Left lung (tissue), 10 donors: ENCODE measurements around the gene RENBP. TPM values are rescaled to one million over a fixed set of nuclear protein-coding genes. Genes with fewer than 3 reads are reported as not detected.
A peak's percentile ranks its signal among the peaks of the same experiment; 100 is the strongest.

Experiments
- ATAC-seq: fragments of 200-7000 bp; cut with Tn5 transposase; one replicate; pipeline ENCODE4 v1.9.1; 2020; ENCODE audit warnings: moderate library complexity
- DNase-seq, 4 donors: peaks; one replicate each; pipeline ENCODE4 v3.0.0-alpha.2; 2013 to 2020
- H3K27ac ChIP-seq, 2 donors: fragments of 200-600 bp; sonication (generic) in 1 of 2; one replicate each; pipeline versions ENCODE4 v1.5.0 to v1.8.0; 2020 to 2021
- H3K27me3 ChIP-seq, 2 donors: fragments of 200-600 bp; sonication (generic) in 1 of 2; one replicate each; pipeline versions ENCODE4 v1.5.0 to v1.8.0; 2020 to 2021
- H3K36me3 ChIP-seq, 2 donors: fragments of 200-600 bp; sonication (generic) in 1 of 2; one replicate each; pipeline versions ENCODE4 v1.5.0 to v1.8.0; 2020 to 2021
- H3K4me1 ChIP-seq, 2 donors: fragments of 200-600 bp; one replicate each; pipeline ENCODE4 v1.8.0; 2021
- H3K4me3 ChIP-seq, 2 donors: fragments of 200-600 bp; sonication (generic) in 1 of 2; one replicate each; pipeline versions ENCODE4 v1.5.0 to v1.8.0; 2020 to 2021; ENCODE audit warnings: mild to moderate bottlenecking in 1 of 2
- H3K9me3 ChIP-seq, 2 donors: fragments of 200-600 bp; sonication (generic) in 1 of 2; one replicate each; pipeline versions ENCODE4 v1.5.0 to v1.8.0; 2020 to 2021
- intact Hi-C, 2 donors: fragments of 100-400 bp; cut with DNase I; formaldehyde crosslinking; loops; one replicate each; pipeline versions ENCODE4 v1.11.2 to v1.14.2; 2022
- microRNA-seq, 2 donors: library from miRNA; unstranded; fragments of <30 nt; microRNA quantifications; one replicate each; pipeline ENCODE4, GENCODE V29; 2019
- polyA plus RNA-seq, 6 donors: library from polyadenylated mRNA; unstranded; fragments of 120-200 nt; gene quantifications; one replicate each; pipeline ENCODE4 v1.2.1, GENCODE V29; 2013; ENCODE audit not compliant: insufficient read length in 6 of 6
- total RNA-seq, 2 donors: library from RNA; stranded (reverse); fragmentation: NEBNext Ultra II Directional; extraction: Animal tissue kit (Norgen Biotek cat#: 25700); gene quantifications; one replicate each; pipeline ENCODE4 v1.2.1, GENCODE V29; 2021
- TF ChIP-seq, protein P1 (sequence below), 2 donors: fragments of 200-600 bp; sonication (generic) in 1 of 2; IDR thresholded peaks; one replicate each; pipeline versions ENCODE4 v1.5.0 to v1.8.0; 2021; ENCODE audit warnings: antibody characterized with exemption in 2 of 2
- donor health status: DM: no; HTN: yes; CAD: no.
- donor health status: DM: no; HTN: no; CAD: no.

The RENBP gene
- total and polyA plus RNA-seq, 8 donors, result 5.2 to 62.1 (median 6.7) TPM

DNA sequence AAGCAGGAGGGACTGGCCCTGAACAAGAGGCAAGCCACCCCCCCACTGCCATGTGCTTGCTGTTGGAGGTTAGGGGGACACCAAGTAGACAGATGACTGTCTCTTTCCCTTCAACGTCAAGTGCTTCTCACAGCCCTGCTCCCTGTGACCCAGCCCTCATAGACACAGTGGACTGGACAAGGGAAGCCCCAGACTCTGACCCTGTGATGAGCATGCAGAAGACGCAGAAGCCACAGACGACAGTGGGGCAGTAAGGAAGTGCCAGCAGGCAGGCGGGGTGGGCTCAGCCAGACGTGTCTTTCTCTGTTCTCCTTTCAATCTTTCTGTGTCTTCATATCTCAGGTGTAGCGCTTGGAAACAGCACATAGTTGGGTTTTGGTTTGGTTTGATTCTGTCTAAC lies 56.1 kb downstream of the RENBP start:
- intact Hi-C loops, result no loop called here
- Histone ChIP-seq H3K4me1 (peaks cover 0 to 3% of the 10 kb centered on the region in 2 donors), H3K36me3 (no peaks in the 10 kb centered on the region), H3K9me3 (no peaks in the 10 kb centered on the region), H3K27ac (no peak overlapping the region), H3K27me3 (peaks cover 48 to 49% of the 10 kb centered on the region in 2 donors), H3K4me3 (no peak overlapping the region)
- ATAC-seq (no peak), DNase-seq (no peak)
- TF ChIP-seq, protein P1, sequence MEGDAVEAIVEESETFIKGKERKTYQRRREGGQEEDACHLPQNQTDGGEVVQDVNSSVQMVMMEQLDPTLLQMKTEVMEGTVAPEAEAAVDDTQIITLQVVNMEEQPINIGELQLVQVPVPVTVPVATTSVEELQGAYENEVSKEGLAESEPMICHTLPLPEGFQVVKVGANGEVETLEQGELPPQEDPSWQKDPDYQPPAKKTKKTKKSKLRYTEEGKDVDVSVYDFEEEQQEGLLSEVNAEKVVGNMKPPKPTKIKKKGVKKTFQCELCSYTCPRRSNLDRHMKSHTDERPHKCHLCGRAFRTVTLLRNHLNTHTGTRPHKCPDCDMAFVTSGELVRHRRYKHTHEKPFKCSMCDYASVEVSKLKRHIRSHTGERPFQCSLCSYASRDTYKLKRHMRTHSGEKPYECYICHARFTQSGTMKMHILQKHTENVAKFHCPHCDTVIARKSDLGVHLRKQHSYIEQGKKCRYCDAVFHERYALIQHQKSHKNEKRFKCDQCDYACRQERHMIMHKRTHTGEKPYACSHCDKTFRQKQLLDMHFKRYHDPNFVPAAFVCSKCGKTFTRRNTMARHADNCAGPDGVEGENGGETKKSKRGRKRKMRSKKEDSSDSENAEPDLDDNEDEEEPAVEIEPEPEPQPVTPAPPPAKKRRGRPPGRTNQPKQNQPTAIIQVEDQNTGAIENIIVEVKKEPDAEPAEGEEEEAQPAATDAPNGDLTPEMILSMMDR (IDR thresholded peaks at IDR 0.05), result no peak

DNA sequence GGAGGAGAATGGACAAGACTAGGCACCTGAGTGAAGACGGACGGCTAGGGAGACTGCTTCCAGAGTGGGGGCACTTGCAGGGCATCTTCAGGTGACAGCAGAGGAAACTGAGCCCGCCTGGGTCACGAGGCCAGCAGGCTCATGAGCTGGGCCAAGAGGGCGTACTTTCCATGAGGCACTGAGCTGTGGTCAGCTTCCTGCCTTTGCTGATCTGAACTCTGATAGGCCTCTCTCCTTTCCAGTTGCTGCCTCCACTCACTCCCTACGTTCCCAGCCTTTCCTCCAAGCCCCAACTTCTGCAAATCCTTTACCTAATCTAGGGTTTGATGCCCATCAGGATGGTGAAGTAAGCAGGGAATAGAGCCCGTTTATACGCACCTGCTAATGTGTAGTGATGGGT lies 57.1 kb downstream of the RENBP start:
- intact Hi-C loops, result no loop called here

GRCh38 chrX:153886915-153887314 lies 57.5 kb downstream of the RENBP start:
- intact Hi-C loops, result no loop called here
- H3K36me3 ChIP-seq, result no peaks in the 10 kb centered on the region
- ATAC-seq (no peak), DNase-seq (no peak)
- H3K27me3 ChIP-seq, result peaks cover 62 to 63% of the 10 kb centered on the region in 2 donors
- H3K4me1 ChIP-seq, result peaks cover 0 to 3% of the 10 kb centered on the region in 2 donors
- TF ChIP-seq, protein P1 (IDR thresholded peaks at IDR 0.05), result no peak
- no peak overlapping the region for H3K4me3 ChIP-seq
- no peak overlapping the region for H3K27ac ChIP-seq
- no peaks in the 10 kb centered on the region for H3K9me3 ChIP-seq

More for the DNA sequence above, 57.1 kb downstream of the RENBP start:
- no peaks in the 10 kb centered on the region for H3K36me3 ChIP-seq
- no peak for DNase-seq
- no peak overlapping the region for H3K4me3 ChIP-seq
- peaks cover 58 to 59% of the 10 kb centered on the region in 2 donors for H3K27me3 ChIP-seq
- no peak overlapping the region for H3K27ac ChIP-seq
- ATAC-seq, result no peak
- H3K9me3 ChIP-seq, result no peaks in the 10 kb centered on the region
- TF ChIP-seq, protein P1 (IDR thresholded peaks at IDR 0.05), result no peak
- peaks cover 0 to 3% of the 10 kb centered on the region in 2 donors for H3K4me1 ChIP-seq

DNA sequence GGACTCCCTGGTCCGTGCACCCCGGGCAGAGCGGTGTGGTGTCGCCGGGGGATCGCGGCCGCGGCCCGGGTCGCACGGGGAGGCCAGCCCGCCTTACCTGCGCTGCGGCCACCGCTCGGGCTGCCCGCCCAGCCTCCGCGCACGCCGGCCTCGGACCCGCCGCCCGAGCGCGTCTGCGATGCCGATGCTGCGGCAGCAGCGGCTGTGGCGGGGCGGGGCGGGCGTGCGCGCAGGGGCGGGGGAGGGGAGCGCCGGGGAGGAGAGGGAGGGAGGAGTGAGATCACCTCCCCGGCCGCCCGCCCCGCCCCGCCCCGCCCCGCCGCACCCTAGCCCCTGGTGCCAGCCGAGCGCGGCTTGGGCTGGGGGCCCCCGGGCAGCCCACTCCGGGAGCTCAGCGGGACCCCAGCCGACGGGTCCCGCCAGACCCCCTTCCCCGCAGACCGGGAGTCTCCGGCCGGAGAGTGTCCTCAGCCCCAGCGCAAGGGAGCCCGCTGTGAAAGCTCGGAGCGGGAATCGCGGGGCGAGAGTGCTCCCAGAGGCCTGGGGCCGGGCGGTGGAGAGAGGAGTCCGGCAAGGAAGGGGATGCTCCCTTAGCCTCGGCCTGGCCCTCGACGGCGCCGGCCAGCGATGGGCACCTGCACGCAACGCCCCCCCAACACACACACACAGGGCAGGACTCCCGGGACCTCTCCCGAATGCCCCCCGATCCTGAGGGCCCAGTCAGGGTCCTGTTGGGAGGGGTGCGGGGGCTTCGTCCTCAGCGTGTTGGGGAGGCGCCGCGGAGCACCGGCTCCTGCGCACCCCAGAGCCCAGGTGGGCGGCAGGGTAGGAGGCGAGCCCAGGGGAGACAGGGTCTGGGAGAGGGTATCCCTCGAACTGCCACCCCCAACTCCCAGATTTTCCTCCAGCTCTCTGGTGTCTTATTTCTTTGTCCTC lies 58.2 kb downstream of the RENBP start, which contains the start of gene L1CAM:
Gene L1CAM, minus strand, starts transcription at position 206 of the 936 bp plus-strand sequence. CDS start 10,337 bp downstream, outside the sequence.
- H3K27me3 ChIP-seq, result peaks cover 68% of the 10 kb centered on the region in 2 donors
- intact Hi-C loops, result no loop called here
- TF ChIP-seq, protein P1 (IDR thresholded peaks at IDR 0.05), result no peak

More for the DNA sequence above, 58.2 kb downstream of the RENBP start, which contains the start of gene L1CAM:
- H3K36me3 ChIP-seq, result no peaks in the 10 kb centered on the region
- DNase-seq (no peak), ATAC-seq (peak; percentile 34)
- no peaks in the 10 kb centered on the region for H3K9me3 ChIP-seq
- no peak within 1 kb of the TSS for H3K27ac ChIP-seq
- no peak within 1 kb of the TSS for H3K4me3 ChIP-seq
- peaks cover 0 to 3% of the 10 kb centered on the region in 2 donors for H3K4me1 ChIP-seq

Small RNAs within 50 kb of the gene (microRNA-seq; reads per million reads assigned to microRNA genes)
- gene MIR3202-1 (0 reads per million in 2 donors), gene MIR3202-2 (0 reads per million in 2 donors)

Other genes starting within 250 kb of the RENBP start
- 100 to 1,000 TPM; 218 to 243 TPM for gene BCAP31, start 220.3 kb downstream of the RENBP start, total RNA-seq
- 100 to 1,000 TPM; 126 to 145 (median 137) TPM for gene BCAP31, start 220.3 kb downstream of the RENBP start, polyA plus RNA-seq
- gene ABCD1, start 219.8 kb downstream of the RENBP start, total RNA-seq, result 10 to 100 TPM; 14.2 to 18.5 TPM
- 10 to 100 TPM in 2 of 6 donors, 1 to 10 TPM in 4; 6.5 to 10.6 (median 9.8) TPM for gene ABCD1, start 219.8 kb downstream of the RENBP start, polyA plus RNA-seq
- gene PLXNB3, start 180.4 kb downstream of the RENBP start, total RNA-seq, result 1 to 10 TPM; 3.0 to 3.9 TPM
- gene PLXNB3, start 180.4 kb downstream of the RENBP start, polyA plus RNA-seq, result 1 to 10 TPM; 2.7 to 5.2 (median 3.7) TPM
- under 1 TPM; 0.55 to 0.60 TPM for gene SRPK3, start 163.6 kb downstream of the RENBP start, total RNA-seq
- 1 to 10 TPM in 4 of 6 donors, under 1 TPM in 2; 0.70 to 1.7 (median 1.3) TPM for gene SRPK3, start 163.6 kb downstream of the RENBP start, polyA plus RNA-seq
- 10 to 100 TPM; 42.4 to 52.9 TPM for gene IDH3G, start 150.3 kb downstream of the RENBP start, total RNA-seq
- gene IDH3G, start 150.3 kb downstream of the RENBP start, polyA plus RNA-seq, result 10 to 100 TPM; 54.2 to 72.3 (median 55.6) TPM
- gene SSR4, start 150.0 kb downstream of the RENBP start, total RNA-seq, result 100 to 1,000 TPM; 295 to 327 TPM
- gene SSR4, start 150.0 kb downstream of the RENBP start, polyA plus RNA-seq, result 100 to 1,000 TPM; 153 to 187 (median 173) TPM
- 1 to 10 TPM; 2.3 to 3.5 TPM for gene PDZD4, start 114.1 kb downstream of the RENBP start, total RNA-seq
- 10 to 100 TPM in 5 of 6 donors, 1 to 10 TPM in 1; 8.3 to 13.7 (median 10.9) TPM for gene PDZD4, start 114.1 kb downstream of the RENBP start, polyA plus RNA-seq
- under 1 TPM; 0.55 to 0.86 TPM for gene L1CAM, start 58.5 kb downstream of the RENBP start, total RNA-seq
- gene L1CAM, start 58.5 kb downstream of the RENBP start, polyA plus RNA-seq, result under 1 TPM; 0.27 to 0.65 (median 0.49) TPM
- 1 to 10 TPM in 1 of 2 donors, under 1 TPM in 1; 0.87 to 1.3 TPM for gene AVPR2, start 40.0 kb downstream of the RENBP start, total RNA-seq
- under 1 TPM; 0.52 to 0.86 (median 0.82) TPM for gene AVPR2, start 40.0 kb downstream of the RENBP start, polyA plus RNA-seq
- 10 to 100 TPM; 35.6 to 96.2 TPM for gene ARHGAP4, start 18.4 kb downstream of the RENBP start, total RNA-seq
- 10 to 100 TPM; 21.9 to 29.4 (median 24.1) TPM for gene ARHGAP4, start 18.4 kb downstream of the RENBP start, polyA plus RNA-seq
- 100 to 1,000 TPM in 1 of 2 donors, 10 to 100 TPM in 1; 87.5 to 105 TPM for gene NAA10, start 9.6 kb downstream of the RENBP start, total RNA-seq
- 10 to 100 TPM; 49.0 to 80.7 (median 54.0) TPM for gene NAA10, start 9.6 kb downstream of the RENBP start, polyA plus RNA-seq
- 10 to 100 TPM; 46.6 to 58.1 TPM for gene HCFC1, start 27.2 kb upstream of the RENBP start, total RNA-seq
- gene HCFC1, start 27.2 kb upstream of the RENBP start, polyA plus RNA-seq, result 10 to 100 TPM; 28.4 to 47.6 (median 41.7) TPM
- gene TMEM187, start 28.1 kb upstream of the RENBP start, total RNA-seq, result 10 to 100 TPM in 1 of 2 donors, 1 to 10 TPM in 1; 8.8 to 13.5 TPM
- 1 to 10 TPM; 3.9 to 7.9 (median 5.8) TPM for gene TMEM187, start 28.1 kb upstream of the RENBP start, polyA plus RNA-seq
- gene IRAK1, start 75.3 kb upstream of the RENBP start, total RNA-seq, result 100 to 1,000 TPM in 1 of 2 donors, 10 to 100 TPM in 1; 92.1 to 172 TPM
- gene IRAK1, start 75.3 kb upstream of the RENBP start, polyA plus RNA-seq, result 10 to 100 TPM; 52.2 to 74.6 (median 62.5) TPM
- 10 to 100 TPM; 36.2 to 47.1 TPM for gene MECP2, start 153.1 kb upstream of the RENBP start, total RNA-seq
- 10 to 100 TPM; 25.5 to 36.6 (median 29.5) TPM for gene MECP2, start 153.1 kb upstream of the RENBP start, polyA plus RNA-seq
- gene OPN1LW, start 199.6 kb upstream of the RENBP start, total RNA-seq, result not detected
- not detected for gene OPN1LW, start 199.6 kb upstream of the RENBP start, polyA plus RNA-seq
- not detected for gene OPN1MW, start 238.0 kb upstream of the RENBP start, total RNA-seq
- not detected for gene OPN1MW, start 238.0 kb upstream of the RENBP start, polyA plus RNA-seq